ENCODE data around the gene DMXL1. TPM values are rescaled to one million over a fixed set of nuclear protein-coding genes. Genes with fewer than 3 reads are reported as not detected.
"Not testable (repeated sequence)": the region's sequence is repeated elsewhere in the genome, so short reads cannot be mapped to it uniquely, and the experiment has no call there.

The DMXL1 gene
- total RNA-seq, 2 donors from 2014 or later = 55.6 to 56.0 TPM

GRCh38 chr5:119185512-119185911 is 114.6 kb downstream of the DMXL1 start:
- intact Hi-C loops (cut with DNase I) = not testable (repeated sequence)

GRCh38 chr5:119187776-119188529 is 117.1 kb downstream of the DMXL1 start:
- DNase-seq (ENCODE audit: low spot score) = no peak
- intact Hi-C loops (cut with DNase I) = no loop called here

More at GRCh38 chr5:119185512-119185911, 114.6 kb downstream of the DMXL1 start:
- not testable (repeated sequence) for DNase-seq (ENCODE audit: low spot score)

- DNase-seq (ENCODE audit: low spot score) = no peak
- intact Hi-C loops (cut with DNase I) = no loop called here
Observed at GRCh38 chr5:119190470-119191095, 119.7 kb downstream of the DMXL1 start.

DNA sequence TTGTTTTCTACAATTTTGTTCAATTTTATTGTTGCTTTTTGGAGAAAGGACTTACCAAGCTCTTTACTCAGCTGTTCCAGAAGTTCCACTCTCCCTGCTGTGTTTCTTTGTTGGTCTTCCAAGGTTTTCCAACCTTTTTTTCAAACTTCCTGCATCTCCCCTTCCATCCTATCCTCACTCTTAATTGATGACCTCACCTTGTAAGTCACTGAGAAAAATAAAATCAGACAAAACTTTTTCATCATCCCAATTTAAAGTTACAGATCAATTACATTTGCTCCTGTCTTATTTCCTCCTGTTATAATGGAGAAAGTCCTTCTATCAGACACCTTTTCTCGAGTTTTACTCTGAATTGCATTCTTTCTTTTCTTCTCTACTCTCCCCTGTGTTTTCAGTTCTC is 121.1 kb downstream of the DMXL1 start:
- intact Hi-C loops (cut with DNase I) = no loop called here
- no peak for DNase-seq (ENCODE audit: low spot score)

DNA sequence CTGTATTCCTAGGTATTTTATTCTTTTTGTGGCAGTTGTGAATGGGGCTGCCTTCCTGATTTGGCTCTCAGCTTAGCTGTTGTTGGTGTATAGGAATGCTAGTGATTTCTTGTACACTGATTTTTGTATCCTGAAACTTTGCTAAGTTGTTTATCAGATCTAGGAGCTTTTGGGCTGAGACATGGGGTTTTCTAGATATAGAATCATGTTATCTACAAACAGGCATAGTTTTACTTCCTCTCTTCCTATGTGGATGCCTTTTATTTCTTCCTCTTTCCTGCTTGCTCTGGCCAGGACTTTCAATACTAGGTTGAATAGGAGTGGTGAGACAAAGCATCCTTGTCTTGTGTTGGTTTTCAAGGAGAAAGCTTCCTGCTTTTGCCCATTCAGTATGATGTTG is 129.9 kb downstream of the DMXL1 start:
- no peak for DNase-seq (ENCODE audit: low spot score)
- intact Hi-C loops (cut with DNase I) = no loop called here

GRCh38 chr5:119207105-119207504 is 136.2 kb downstream of the DMXL1 start:
- intact Hi-C loops (cut with DNase I) = no loop called here
- no peak for DNase-seq (ENCODE audit: low spot score)

DNA sequence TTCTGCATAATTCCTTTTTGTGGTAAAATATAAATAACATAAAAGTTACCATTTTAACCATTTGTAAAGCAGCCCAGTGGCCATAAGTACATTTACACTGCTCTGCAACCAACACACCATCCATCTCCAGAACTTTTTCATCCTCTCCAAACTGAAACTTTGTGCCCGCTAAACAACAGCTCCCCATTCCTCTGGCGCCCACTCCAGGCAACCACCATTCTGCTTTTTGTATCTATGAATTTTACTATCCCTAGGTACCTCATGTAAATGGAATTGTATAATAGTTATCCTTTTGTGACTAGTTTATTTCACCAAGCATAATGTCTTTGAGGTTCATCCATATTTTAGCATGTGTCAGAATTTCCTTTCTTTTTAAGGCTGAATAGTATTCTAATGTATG is 141.1 kb downstream of the DMXL1 start:
- DNase-seq (ENCODE audit: low spot score) = no peak
- intact Hi-C loops (cut with DNase I) = no loop called here

- no peak for DNase-seq (ENCODE audit: low spot score)
- intact Hi-C loops (cut with DNase I) = no loop called here
Observed at GRCh38 chr5:119212676-119213075, 141.8 kb downstream of the DMXL1 start.

GRCh38 chr5:119217183-119217582 is 146.3 kb downstream of the DMXL1 start:
- intact Hi-C loops (cut with DNase I) = no loop called here
- DNase-seq (ENCODE audit: low spot score) = no peak

DNA sequence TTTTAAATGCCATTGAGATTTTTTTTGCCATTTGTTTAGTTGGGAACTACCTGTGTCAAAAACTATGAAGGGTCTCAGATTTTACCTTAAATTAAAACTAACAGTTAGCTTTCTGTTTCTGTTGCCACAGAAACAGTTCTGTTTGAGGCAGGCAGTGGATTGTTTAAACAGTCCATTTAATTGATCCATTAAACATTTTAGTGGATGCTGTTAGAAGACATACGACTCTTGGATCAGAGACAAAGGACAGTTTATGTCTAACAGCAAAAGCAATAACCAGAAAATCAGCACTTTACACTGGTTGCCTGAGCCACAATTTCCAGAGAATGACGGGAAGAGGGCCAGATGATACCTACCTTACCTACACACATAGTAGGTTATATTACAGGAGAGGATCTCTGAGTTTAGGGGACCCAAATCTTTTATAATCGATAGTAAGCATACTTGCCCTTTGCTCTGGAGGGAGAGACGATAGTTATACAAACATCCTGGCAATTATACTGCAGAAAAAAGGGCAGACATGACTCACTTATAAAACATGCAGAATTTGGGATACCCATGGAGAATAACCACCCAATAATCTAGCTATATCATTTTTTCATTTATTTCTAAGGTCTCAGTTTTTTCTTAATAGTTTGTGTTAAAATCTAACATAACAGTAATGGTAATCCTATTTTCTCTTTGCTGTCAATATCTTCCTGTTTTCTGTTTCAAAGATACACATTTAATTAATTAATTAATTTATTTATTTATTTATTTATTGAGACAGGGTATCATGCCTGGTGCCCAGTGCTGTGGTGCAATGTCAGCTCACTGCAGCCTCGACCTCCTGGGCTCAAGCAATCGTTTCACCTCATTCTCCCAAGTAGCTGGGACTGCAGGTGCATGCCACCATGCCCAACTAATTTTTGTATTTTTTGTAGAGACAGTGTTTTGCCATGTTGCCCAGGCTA is 148.2 kb downstream of the DMXL1 start:
- intact Hi-C loops (cut with DNase I) = no loop called here

DNA sequence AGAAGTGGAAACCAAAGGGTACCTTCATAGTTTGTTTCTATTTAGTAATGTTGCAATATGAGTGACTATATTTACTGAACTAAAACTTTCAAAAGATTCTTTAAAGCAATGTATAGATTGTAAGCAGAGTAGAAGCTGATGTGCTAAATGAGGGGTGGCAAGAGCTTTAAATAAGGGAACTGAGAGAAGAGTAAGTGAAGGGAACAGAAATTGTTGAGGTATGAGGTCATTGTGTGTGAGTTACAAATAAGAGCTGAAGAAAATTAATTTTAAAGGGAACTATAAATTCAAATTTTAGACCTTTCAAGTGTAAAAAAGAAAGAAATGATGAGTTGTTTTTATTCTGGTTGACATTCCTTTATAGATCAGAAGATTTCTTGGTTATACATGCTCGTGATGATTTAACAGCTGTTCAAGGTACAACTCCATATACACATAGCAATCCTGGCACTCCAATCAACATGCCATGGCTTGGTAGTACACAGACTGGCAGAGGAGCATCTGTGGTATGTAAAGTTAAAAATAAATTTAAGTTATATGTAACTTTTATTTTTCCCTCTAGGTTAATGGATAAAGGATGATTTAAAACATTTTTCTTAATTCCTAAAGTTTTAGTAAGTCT is 149.8 kb downstream of the DMXL1 start:
- intact Hi-C loops (cut with DNase I) = no loop called here

More for the DNA sequence above, 148.2 kb downstream of the DMXL1 start:
- no peak for DNase-seq (ENCODE audit: low spot score)

DNA sequence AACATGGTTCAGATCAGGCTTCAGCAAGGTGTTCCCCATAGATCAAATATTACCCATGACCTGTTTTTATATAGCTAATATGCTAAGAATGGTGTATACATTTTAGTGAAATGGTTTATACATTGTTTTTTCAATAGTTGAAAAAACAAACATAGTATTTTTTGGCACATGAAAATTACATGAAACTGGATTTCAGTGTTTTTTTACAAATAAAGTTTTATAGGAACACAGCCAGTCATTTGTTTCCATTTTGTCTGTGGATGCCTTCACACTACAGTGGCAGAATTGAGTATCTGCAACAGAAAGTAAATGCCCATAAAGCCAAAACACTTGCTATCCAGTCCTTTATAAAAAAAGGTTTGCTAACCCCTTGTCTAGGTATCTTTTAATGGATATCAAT is 150.4 kb downstream of the DMXL1 start:
- DNase-seq (ENCODE audit: low spot score) = no peak
- intact Hi-C loops (cut with DNase I) = no loop called here

More for the DNA sequence above, 149.8 kb downstream of the DMXL1 start:
- no peak for DNase-seq (ENCODE audit: low spot score)

DNA sequence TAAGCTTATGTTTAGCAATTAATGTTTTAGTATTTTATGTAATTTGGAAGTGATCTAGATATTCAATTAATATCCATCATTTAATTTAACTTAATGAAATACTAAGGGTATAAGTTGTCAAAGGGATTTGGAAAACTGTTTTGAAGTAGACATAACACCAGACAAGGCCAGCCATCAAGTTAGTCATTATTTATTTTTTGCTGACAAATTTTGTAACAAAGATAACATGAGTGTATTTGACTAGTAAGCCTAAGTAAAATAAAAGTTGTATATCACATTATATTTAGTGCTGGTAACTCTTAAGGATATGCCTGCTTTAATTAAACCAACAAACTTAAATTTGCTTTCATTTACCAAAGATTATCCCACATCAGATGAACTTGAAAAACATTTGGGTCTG is 159.1 kb downstream of the DMXL1 start:
- intact Hi-C loops (cut with DNase I) = no loop called here

DNA sequence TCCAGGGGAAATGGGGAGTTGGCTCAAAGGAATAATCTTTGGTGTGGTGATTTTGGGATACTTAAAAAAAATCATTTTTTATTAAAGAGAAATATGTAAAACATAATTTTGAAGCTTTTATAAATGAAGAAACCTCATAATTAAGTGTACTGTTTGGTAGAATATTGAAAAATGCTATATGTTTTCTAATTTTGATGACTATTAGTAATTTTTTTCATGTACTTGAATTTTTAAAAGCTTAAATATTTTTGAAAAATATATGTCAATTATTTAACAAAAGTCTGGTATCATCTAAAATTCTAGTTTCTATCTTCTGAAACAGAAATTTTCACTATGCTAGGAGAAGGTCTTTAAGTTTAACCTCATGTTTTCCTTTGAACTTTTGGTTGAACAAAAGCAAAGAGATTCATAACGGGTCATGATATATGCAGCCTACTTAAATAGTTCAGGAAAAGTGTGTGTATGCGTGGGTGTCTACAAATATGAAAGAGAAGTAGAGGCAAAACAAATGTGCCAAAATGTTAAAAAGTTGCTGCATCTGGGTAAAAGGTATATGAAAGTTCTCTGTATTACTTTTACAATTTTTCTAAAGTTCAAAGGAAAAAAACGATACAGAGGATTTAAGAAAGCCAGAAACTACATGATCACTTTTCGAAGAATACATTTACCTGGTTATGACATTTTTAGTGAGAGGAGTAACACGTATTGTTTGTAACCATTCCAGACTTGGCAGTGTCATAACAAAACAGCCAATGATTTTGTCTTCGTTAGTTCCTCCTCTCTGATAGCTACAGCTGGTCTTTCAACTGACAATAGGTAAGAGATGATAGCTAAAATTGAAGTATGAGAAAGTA is 167.6 kb downstream of the DMXL1 start:
- DNase-seq (ENCODE audit: low spot score) = no peak
- intact Hi-C loops (cut with DNase I) = no loop called here

More for the DNA sequence above, 159.1 kb downstream of the DMXL1 start:
- DNase-seq (ENCODE audit: low spot score) = no peak

- intact Hi-C loops (cut with DNase I) = no loop called here
- no peak for DNase-seq (ENCODE audit: low spot score)
Observed at GRCh38 chr5:119239119-119239417, 168.2 kb downstream of the DMXL1 start.

- intact Hi-C loops (cut with DNase I) = loop anchor here in 1 of 2 donors (2.0 kb wide), 1 partner anchor 31 kb away; no protein-coding TSS in a partner anchor
- not testable (repeated sequence) for DNase-seq (ENCODE audit: low spot score)
Observed at GRCh38 chr5:119239826-119240225, 168.9 kb downstream of the DMXL1 start.

DNA sequence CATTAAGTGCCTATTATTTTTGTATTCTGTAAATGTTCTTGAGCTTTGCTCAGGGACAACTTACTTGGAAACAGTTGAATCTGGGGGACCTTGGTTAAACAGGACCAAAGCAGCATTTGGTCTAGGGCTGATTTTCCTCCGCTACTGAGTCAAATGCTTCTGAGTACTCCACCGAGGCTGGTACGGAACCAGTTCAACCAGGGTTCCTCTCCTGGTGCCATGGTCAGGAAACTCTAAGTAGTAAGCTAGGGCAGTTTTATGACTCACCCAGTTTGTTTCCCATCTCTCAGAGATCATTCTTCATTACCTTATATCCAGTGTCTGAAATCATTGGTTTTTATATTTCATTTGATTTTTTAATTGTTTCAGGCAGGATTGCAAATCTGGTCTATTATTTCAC is 173.0 kb downstream of the DMXL1 start:
- intact Hi-C loops (cut with DNase I) = no loop called here
- DNase-seq (ENCODE audit: low spot score) = no peak
